ENCODE results near the gene GLI3.

Gene GLI3

DNA sequence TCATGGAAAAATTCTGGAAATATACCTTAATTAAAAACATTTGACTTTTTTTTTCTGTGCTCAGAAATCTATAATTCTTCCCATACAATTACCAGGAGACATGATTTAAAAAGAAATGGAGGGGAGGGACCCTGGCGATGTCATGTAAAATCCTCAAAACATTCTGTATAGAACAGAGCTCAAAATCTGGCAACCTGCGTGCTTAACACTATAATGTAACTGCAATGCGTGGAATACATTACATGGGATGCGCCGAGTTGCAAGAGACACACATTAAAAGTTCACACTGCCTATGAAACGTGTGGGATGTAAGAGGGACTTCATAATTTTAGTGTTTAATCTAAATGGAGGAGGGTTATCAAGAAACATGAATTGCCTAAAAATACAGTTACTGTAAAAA, 215.0 kb downstream of the GLI3 start:
- no peak for DNase-seq

DNA sequence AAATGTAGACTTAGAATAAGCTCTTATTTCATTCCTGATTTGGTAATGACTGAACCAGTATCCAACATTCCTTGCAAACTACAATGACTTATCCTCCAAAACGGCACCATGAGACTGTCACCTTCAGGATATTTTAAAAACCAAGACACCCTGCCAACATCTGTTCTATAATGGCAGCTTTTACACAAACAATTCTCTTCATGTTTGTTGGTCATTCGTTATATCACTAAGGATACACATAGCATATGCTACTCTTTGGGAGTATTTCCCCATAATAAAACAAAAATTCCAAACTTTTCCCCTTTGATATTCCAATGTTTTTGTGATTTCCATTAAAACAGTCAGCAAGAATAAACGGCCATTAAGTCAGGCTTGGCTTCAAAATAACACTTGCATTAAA, 215.4 kb downstream of the GLI3 start:
- DNase-seq = no peak

DNA sequence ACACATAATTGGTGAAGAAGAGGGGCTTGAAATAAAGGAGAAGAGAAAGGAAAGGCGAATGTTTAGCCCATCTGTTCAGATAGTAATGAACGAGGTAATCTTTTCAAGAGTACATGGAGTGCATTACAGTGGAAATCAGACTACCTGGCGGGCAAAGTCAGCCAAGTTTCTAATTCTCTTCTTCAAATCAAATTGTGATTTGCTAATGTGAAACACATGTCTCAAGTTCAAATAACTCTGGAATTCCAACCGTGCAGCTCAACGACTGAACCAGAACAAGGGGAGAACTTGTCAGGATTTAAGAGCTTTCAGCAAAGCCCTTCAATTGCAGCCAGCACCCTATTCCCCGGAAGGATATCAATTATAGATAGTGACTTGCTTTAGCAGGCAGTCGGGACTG, 216.9 kb downstream of the GLI3 start:
- DNase-seq = no peak

DNA sequence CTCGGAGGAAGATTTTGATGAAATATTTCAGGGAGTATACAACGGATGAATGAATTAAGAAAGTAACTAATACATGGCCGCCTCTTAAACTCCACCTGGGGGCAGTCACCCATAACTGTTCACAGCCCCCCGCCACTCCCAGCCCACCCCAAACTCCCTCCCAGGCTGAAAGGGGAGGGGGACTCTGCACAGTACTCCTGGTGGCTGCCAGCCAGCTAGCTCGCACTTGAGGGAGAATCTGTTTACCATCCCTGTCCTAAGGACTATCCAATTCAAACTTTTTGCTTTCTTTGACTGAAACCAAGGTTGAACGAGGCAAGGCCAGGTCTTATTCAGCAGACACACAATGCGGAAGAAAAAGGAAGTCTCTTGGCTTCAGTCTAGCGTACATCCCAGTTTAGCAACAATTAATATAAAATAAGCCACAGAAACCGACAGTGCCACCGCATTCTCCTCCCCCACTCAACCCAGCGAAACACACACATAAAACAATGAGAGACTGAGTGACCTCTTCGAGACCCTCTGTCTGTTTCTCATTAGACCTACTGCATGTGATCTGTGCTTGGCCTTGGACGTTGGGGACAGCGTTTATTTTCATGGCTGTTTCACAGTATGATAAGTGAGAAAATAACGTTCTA, 219.5 kb downstream of the GLI3 start:
- DNase-seq = no peak

DNA sequence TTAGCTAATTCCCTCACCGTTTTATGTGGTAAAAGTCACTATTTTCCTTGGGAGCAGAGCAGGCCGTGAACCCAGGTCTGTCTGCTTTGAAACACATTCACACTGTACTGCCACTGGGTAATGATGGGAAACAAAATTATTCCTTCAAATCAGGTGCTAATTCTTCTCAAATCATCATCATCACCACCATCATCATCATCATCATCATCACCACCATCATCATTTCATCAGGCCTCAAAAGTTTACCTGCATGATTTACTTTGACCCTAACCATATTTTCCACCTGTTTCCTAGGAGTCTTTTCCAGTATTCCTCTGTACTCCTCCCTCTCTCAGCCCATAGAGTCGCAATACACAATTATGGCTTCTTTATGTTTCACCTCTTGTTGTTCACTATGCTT, 220.5 kb downstream of the GLI3 start:
- DNase-seq = no peak

DNA sequence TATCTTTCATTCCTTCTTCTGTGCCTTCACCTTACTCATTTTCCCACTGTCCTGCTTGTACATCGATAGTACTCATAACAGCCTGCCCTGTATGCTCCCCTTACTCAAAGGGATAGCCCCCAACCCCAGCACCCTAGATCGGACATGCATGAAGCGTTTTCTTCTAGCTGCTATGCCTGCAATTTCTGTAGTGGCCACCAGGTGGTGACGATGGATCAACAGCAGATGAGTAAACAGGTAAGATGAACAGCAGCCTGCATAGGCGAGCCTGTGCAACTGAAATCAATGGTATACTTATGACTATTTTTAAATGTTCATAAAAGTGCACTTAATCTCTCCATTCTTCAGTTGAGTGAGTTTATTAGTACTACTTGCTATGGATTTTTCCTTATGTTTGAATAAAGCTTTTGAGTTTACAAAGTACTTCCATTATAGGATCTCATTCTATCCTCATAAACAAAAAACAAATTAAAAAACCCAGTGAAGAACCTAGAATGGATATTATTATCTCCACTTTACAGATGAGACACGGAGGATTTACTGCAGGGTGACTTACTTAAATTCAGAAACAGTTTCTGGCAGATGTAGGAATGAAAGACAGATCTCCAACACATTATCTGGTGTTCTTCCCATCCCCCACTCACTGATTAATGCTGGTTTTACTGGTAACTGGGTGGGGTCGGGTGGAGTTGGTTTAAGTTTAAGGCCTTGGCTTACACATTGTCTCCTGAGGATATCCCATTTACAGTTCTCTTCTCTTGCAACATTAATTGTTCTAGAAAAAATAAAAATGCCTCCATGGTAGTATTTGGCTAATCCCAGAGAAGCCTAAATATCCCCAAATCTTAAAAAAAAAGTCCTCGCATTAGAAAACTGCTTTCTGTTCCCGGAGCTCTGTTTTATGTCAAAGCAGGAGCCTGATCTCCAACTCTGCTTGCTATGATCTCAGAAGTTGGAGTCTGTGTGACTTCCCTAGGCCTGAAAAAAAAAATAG, 222.1 kb downstream of the GLI3 start:
- DNase-seq = peak; percentile 46

DNA sequence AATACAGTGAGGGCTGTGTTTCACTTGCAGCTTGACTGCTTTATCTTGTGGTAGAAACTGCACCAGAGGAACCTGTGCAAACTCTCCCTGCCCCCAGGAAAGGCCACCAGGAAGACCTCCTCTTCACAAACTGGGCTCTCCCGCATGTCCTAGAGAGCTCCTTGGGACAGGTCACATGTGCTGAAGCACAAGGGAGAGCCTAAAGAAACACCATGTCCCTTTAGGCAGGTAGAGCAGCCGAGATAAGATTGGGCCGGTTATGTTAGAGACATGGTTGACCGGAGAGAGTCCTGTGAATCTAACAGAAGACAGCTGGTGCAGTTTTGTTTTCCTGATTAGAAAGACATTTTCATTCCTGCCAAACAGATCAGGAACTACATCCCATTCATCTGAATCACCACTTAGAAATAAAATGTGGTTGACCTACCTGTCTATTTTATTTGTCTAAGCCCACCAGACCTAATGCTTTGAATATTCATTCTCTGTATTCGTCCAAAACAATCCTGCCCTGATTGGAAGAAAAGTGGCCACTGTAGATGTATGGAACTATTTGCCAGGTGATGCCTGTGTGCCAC, 224.1 kb downstream of the GLI3 start:
- DNase-seq = no peak

DNA sequence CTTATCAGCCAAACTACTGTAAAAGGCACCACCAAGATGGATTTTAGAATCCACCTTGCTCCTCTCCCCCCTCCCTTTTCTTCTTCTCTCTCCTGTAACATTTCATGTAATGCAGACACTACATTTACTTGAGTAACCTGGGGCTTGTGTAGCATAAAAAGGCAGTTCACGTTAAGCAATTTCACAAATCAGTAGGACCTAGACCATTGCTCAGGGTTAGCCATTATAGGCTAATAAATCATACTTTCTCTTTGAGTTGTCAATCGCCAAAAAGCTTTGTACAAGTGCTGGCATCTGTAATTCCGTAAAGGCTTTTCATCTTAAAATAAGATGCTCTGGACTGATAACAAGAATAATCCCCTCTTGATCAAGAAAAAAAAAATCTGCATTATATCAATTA, 224.7 kb downstream of the GLI3 start:
- DNase-seq = no peak

DNA sequence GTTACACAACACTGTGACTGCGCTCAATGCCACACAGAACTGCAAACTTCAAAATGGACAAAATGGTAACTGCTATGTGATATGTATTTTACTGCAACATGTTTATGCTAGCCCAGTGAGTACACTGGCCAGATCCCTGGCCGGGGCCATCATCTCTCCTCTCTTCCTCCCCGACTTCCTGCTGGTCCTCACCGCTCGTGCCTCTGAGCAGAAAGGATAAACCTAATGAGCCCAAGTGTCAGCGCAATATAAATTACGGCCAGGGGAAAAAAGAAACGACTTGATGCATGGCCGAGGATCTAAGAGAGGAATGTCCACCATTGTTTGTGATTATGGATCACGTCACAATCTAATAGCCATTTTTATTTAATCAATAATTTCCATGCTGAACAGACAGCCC, 225.2 kb downstream of the GLI3 start:
- DNase-seq = no peak

DNA sequence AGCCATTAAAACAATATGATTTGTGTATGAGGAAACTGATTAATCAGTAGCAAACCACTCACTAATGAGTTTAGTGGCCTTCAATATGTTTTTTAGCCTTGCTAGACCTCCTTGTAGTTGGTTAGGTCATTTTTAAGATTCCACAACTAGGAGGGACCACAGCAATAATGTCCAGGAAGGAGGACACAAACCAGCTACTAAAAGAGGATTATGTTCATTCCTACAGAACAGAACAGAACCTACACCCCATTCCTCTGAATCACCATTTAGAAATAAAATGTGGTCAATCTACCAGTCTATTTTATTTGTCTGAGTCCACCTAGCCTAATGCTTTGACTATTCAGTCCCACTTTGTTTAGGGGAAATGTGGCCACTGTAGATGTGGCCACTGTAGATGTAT, 226.3 kb downstream of the GLI3 start:
- DNase-seq = no peak

DNA sequence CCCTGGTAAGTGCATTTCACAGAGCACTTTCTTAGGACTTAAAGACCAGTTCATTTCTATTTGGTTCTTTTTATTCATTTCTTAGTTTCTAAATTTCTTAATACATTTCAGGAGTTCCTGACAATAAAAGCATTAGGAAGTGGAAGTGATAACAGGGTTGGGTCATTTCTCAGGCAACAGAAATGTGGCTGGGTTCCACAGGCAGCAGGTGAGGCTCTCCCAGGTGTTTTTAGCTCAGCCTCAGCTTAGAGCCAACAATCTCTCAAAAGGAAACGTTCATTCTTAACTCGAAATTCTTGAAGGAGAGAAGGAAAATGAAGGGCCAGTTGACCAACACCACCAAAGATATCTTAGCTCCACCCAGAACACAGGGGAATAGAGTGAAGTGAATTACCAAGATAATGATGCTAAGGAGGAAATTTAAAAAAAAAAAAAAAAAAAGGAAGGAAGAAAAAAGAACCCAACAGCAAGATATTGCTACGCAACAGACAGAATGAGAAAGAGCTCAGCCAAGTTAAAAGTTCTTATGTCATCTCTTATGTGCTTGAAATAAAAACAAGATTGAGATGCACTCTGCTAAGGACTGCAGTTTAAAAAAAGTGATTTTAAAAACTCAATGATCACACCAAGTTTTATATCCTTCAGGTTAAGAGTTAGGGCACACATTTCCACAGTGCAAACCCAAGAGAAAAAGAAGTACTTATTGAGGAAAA, 230.1 kb downstream of the GLI3 start:
- no peak for DNase-seq

DNA sequence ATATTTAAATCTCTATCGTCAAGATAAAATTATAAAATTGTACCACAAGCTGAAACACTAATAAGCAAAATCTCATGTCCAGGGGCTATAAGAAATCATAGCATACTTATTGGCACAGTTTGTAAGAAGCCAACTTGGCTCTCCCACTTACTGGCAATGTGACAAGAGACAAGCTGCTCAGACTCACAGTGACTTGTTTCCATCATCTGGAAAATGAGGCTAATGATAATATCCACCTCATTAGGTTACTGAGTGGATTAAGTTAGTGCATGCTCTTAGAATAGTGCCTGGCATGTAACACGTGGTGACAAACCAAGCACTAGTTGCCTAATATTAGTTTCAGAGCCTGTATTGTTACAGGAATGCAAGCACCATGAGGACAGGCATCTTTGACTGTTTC, 234.4 kb downstream of the GLI3 start:
- no peak for DNase-seq

DNA sequence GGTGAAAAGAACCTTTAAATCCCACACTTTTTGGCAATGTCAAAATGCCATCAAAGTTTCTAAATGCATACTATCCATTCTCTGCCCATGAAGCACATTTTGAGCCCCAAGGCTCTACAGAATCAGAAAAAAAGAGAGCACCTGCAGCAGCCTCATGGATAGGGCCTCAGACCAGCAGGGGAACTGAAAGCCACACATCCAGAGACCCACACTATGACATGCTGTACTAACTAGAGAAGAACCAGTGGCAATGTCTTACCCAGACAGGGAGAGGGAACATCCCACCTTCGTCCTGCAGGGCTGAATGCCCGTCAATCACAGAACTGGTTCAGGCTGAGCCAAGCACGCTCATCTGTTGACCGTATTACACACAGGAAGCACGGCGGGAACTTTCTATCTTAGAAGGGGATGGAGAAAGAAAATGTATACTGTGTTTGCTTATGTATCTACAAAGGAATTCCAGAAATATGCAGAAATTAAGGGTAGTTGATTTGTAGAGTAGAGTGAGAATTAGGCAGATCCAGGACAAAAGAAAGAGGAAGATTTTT, 237.2 kb downstream of the GLI3 start:
- DNase-seq = no peak

DNA sequence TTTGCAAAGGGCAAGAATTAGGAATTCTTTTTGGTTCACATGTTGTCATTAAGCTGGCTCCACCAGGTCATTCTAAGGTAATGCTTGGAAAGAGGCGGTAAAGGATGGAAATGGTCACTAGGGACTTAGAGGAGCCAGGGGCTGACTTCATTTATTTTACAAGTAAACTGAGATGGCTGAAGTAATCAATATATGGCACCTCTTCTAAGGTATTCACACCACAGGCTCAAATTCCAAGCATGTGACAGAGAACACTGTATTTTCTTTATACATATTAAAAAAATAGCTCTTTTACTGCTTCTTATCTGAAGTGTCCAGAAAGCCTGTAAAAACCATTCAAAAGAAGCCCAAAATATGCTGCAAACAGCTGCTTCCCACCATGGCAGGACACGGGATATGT, 239.0 kb downstream of the GLI3 start:
- no peak for DNase-seq

DNA sequence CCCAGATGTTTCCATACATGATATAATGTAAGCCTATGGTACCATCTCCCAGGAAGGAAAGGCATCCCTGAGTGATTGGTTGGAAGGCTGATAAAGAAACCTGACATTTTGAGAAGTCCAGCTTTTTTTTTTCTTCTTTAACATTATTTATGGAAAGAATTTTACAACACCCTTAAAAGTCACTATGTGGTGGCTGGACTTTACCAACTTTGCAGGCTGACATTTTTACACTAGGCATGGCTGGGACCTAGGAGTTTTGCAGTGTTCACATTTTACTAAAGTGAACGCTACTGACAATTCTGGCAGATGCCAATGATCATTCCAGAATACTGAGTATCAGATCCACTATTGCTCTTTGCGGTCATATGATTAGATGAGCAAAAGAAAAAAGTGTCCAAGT, 239.9 kb downstream of the GLI3 start:
- DNase-seq = no peak

DNA sequence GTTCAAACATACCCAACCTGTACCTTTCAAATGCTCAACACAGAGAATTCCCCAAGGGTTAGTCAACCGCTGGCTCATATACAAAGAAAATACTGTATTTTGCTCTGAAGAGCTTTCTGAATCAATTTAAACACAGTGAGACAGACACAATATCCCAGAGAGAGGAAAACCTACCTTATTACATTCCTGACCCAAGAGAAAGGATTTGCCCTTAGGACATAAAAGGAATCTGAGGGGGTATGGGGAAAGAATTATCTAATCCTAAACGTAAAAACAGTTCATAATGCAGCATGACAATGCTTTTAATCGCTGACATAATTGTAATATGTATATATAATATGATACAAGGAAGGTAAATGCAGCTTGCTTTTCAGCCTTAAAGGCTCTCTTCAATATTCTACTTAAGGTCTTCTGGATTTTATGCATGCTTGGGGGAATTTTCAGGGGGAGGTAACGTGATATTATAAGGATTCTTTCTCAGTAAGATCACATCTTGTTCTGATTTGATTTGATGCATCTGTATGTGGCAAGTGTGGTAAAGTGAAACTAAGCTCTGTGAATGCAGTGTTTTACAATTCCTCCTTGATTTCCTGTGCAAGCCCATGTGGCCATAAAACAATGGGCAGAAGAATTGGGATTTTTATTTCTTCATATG, 240.5 kb downstream of the GLI3 start:
- DNase-seq = no peak

DNA sequence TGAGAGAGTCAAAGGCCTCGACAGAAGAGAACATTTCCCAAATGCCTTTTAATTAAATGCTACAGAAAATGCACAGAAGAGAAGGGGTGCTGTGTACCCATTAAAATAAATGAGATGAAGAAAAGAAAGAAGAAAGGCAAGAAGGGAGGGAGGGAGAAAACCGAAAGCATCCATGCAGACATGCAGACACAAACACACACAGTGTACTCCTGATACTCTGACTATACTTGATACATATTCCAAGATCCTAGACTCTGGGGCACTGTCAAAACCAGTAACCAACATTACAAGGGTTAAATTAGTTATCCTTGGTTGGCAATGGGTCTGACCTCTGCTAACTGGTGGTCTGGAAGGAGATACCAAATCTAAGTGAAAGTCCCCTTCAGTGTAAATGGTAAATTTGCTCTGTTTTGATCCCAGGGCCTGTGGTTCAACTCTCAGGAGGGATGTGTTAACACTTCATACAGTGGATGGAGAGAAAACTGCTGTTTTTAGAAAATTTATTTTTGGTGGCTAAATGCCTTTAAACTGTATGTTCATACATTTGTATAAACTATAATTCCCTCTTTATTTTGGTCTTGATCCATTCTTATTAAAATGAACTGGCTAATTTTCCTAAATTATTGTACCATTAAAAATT, 241.3 kb downstream of the GLI3 start:
- DNase-seq = no peak

DNA sequence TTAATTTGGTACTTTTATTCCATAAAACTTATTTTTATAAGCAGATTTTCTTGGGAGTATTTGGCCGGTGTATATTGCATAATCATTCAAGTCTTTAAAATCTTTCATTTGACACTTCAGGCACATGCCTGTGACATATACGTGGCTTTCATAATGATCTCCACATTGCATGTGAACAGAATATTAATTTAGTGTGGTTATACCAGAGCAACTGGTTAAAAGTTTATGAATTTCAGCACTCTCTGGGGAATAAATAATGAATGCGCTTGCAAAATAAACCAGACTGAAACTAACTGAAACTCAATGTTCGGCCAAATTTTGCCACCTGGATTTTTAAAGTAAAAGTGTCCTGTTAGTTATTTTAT, 242.3 kb downstream of the GLI3 start:
- no peak for DNase-seq

DNA sequence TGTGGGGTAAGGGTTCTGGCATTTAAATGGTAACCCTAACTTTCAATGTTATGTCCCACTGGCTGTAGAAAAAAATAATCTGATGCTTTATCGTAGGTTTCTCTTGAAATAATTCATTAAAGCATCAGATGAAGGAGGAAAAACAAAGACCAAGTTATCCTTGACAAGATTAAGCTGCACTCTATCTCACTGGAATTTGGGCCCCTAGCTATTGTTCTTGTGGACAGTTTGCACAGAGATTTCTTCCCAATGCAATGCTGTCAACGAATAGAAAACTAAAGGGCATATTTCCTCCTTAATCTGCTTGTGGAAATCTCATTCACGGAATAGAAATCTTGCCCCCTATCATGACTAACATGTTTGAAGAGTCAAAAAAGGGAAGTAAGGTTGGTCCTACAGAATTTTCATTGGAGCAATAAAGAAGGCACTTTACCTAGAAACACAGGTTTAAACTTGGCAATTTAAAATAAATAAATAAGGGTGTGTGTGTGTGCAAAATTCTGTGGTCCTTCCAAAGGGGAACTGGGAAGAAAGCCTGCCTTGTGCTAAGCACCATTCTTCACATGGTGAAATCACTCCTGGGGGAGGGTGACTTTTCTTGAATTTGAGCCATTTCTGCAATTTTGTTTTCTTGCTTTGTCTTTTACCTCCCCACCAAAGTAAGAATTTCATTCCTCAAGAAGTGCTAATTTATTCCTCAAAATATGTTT, 242.8 kb downstream of the GLI3 start:
- DNase-seq = no peak

DNA sequence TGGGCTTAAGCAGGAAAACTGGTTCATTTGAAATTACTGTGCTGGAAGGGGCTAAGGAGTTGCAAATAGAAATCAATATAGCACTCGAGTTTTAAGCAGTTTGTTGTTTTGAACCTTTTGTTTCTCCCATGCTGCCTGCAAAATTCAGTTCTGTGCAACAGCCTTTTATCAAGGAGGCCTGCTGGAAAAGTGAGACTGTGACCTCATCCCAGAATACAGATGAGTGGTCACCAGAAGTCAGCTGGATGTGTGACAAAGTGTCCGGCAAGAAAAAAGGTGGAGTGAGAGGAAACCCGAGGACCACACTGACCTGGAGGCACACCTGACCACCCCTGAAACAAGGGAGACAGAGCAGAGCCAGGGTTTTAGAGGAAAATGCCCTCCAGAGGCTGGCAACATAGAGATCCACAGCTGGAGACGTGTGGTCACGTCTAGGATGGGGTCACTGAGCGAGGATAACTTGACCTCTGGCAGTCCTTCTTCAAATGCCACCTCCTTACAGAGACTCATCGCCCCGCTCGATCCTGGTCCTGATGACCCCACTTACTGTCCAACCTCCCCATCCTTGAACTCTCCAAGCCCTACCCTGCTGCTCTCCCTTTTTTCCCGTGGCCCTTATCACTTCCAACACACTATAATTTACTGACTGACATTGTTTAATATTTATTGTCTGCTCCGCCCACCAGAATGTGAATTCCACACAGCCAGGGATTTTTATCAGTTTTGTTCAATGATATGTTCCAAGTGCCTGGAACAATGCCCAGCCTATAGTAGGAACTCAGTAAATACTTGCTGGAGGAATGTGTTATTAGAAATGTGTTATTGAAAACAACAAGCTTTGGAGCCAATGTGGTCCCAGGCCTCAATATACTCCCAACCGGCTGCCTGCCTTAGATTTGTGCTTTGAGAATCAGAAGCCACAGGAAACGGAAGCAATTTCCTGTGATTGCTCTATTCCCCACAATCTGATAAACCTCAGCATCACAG, 243.8 kb downstream of the GLI3 start:
- no peak for DNase-seq

All from activated CD4-positive, alpha-beta T cell treated with anti-CD3 and anti-CD28 coated beads, Interleukin-2, amount 50 U/mL, for 16 hours (primary cell).